ENCODE data around the gene THAP4.
"Not testable (repeated sequence)": the region's sequence is repeated elsewhere in the genome, so short reads cannot be mapped to it uniquely, and the experiment has no call there.

Gene THAP4

GRCh38 chr2:241609859-241610793 is 26.8 kb downstream of the THAP4 start:
- no peak for DNase-seq

- no peak for DNase-seq
These were observed 28.1 kb downstream of the THAP4 start for GRCh38 chr2:241608881-241609280.

GRCh38 chr2:241607162-241607885 is 29.6 kb downstream of the THAP4 start:
- DNase-seq: no peak

GRCh38 chr2:241606186-241606585 is 30.8 kb downstream of the THAP4 start:
- DNase-seq: no peak

- DNase-seq: no peak
These were observed 33.3 kb downstream of the THAP4 start for GRCh38 chr2:241603686-241604085.

GRCh38 chr2:241602720-241603119 is 34.2 kb downstream of the THAP4 start:
- DNase-seq: no peak

GRCh38 chr2:241601841-241602240 is 35.1 kb downstream of the THAP4 start:
- DNase-seq: peak; percentile 19

- DNase-seq: no peak
These were observed 37.3 kb downstream of the THAP4 start for GRCh38 chr2:241599615-241600014.

- DNase-seq: peak; percentile 14
These were observed 38.5 kb downstream of the THAP4 start for GRCh38 chr2:241598487-241598886.

- DNase-seq: no peak
These were observed 38.9 kb downstream of the THAP4 start for GRCh38 chr2:241598061-241598460.

- DNase-seq: no peak
These were observed 39.4 kb downstream of the THAP4 start for GRCh38 chr2:241597561-241597960.

GRCh38 chr2:241595600-241596140 is 41.3 kb downstream of the THAP4 start:
- DNase-seq: no peak

- DNase-seq: no peak
These were observed 43.7 kb downstream of the THAP4 start for GRCh38 chr2:241593271-241593670.

GRCh38 chr2:241592126-241592845 is 44.7 kb downstream of the THAP4 start:
- no peak for DNase-seq

- not testable (repeated sequence) for DNase-seq
These were observed 46.2 kb downstream of the THAP4 start for GRCh38 chr2:241590496-241591455.

- DNase-seq: not testable (repeated sequence)
These were observed 47.1 kb downstream of the THAP4 start for GRCh38 chr2:241589863-241590262.

- no peak for DNase-seq
These were observed 50.2 kb downstream of the THAP4 start for GRCh38 chr2:241586564-241587264.

GRCh38 chr2:241584436-241584835 is 52.5 kb downstream of the THAP4 start:
- no peak for DNase-seq

- no peak for DNase-seq
These were observed 54.2 kb downstream of the THAP4 start for GRCh38 chr2:241582806-241583205.

GRCh38 chr2:241582328-241582727 is 54.6 kb downstream of the THAP4 start:
- DNase-seq: no peak

GRCh38 chr2:241579281-241579680 is 57.7 kb downstream of the THAP4 start:
- no peak for DNase-seq

Data from NCI-H510A treated with DMSO at 0.1 percent for 48 hours (cell line).